ENCODE data around the gene FUT4. TPM values are rescaled to one million over a fixed set of nuclear protein-coding genes. Genes with fewer than 3 reads are reported as not detected.
A peak's percentile ranks its signal among the peaks of the same experiment; 100 is the strongest.

FUT4 gene, protein sequence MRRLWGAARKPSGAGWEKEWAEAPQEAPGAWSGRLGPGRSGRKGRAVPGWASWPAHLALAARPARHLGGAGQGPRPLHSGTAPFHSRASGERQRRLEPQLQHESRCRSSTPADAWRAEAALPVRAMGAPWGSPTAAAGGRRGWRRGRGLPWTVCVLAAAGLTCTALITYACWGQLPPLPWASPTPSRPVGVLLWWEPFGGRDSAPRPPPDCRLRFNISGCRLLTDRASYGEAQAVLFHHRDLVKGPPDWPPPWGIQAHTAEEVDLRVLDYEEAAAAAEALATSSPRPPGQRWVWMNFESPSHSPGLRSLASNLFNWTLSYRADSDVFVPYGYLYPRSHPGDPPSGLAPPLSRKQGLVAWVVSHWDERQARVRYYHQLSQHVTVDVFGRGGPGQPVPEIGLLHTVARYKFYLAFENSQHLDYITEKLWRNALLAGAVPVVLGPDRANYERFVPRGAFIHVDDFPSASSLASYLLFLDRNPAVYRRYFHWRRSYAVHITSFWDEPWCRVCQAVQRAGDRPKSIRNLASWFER
- total RNA-seq, result 1 to 10 TPM; 5.6 to 8.4 (median 7.4) TPM
- polyA plus RNA-seq, result 1 to 10 TPM; 3.5 to 9.1 (median 4.8) TPM

DNA sequence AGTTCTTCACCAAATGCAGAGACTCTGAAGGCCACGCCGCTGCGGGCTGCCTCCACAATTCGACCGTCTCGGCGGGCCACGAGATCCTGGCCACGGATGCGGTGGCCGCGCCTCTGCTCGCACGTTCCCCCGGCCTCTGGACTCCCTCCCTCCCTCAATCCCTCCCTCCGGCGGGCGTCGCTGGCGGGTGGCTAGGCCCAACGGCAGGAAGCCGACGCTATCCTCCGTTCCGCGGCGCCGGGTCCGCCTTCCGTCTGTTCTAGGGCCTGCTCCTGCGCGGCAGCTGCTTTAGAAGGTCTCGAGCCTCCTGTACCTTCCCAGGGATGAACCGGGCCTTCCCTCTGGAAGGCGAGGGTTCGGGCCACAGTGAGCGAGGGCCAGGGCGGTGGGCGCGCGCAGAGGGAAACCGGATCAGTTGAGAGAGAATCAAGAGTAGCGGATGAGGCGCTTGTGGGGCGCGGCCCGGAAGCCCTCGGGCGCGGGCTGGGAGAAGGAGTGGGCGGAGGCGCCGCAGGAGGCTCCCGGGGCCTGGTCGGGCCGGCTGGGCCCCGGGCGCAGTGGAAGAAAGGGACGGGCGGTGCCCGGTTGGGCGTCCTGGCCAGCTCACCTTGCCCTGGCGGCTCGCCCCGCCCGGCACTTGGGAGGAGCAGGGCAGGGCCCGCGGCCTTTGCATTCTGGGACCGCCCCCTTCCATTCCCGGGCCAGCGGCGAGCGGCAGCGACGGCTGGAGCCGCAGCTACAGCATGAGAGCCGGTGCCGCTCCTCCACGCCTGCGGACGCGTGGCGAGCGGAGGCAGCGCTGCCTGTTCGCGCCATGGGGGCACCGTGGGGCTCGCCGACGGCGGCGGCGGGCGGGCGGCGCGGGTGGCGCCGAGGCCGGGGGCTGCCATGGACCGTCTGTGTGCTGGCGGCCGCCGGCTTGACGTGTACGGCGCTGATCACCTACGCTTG is at the start of gene FUT4:
FUT4 (plus strand) TSS at position 227 of the 951 bp plus-strand sequence; CDS start at position 440, 213 bp downstream.
- TF ChIP-seq, protein P1, sequence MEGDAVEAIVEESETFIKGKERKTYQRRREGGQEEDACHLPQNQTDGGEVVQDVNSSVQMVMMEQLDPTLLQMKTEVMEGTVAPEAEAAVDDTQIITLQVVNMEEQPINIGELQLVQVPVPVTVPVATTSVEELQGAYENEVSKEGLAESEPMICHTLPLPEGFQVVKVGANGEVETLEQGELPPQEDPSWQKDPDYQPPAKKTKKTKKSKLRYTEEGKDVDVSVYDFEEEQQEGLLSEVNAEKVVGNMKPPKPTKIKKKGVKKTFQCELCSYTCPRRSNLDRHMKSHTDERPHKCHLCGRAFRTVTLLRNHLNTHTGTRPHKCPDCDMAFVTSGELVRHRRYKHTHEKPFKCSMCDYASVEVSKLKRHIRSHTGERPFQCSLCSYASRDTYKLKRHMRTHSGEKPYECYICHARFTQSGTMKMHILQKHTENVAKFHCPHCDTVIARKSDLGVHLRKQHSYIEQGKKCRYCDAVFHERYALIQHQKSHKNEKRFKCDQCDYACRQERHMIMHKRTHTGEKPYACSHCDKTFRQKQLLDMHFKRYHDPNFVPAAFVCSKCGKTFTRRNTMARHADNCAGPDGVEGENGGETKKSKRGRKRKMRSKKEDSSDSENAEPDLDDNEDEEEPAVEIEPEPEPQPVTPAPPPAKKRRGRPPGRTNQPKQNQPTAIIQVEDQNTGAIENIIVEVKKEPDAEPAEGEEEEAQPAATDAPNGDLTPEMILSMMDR (IDR thresholded peaks at IDR 0.05), result no peak
- no peak for TF ChIP-seq EP300 (IDR thresholded peaks at IDR 0.05)
- TF ChIP-seq POLR2AphosphoS5 (IDR thresholded peaks at IDR 0.05), result peak; percentile 72 to 84 (median 76)
- TF ChIP-seq POLR2A (IDR thresholded peaks at IDR 0.05), result peak; percentile 48 to 49
- peak within 1 kb of the TSS; percentile 92 to 98 (median 97) for H3K27ac ChIP-seq
- H3K4me1 ChIP-seq, result peaks cover 0 to 53% (median 44%) of the 10 kb centered on the region in 4 donors
- whole genome bisulfite sequencing, 2 donors, result 1% methylated on average over 109 of the region's 109 CpGs
- intact Hi-C loops (cut with DNase I), result loop anchor here (10.0 kb wide), 1 partner anchor 221 kb away; the partner anchor contains the start of gene AMOTL1
- DNase-seq, result peak; percentile 93
- no peaks in the 10 kb centered on the region for H3K27me3 ChIP-seq
- no peaks in the 10 kb centered on the region for H3K9me3 ChIP-seq
- H3K36me3 ChIP-seq, result no peaks in the 10 kb centered on the region
- peak within 1 kb of the TSS; percentile 66 to 79 (median 72) for H3K4me3 ChIP-seq

DNA sequence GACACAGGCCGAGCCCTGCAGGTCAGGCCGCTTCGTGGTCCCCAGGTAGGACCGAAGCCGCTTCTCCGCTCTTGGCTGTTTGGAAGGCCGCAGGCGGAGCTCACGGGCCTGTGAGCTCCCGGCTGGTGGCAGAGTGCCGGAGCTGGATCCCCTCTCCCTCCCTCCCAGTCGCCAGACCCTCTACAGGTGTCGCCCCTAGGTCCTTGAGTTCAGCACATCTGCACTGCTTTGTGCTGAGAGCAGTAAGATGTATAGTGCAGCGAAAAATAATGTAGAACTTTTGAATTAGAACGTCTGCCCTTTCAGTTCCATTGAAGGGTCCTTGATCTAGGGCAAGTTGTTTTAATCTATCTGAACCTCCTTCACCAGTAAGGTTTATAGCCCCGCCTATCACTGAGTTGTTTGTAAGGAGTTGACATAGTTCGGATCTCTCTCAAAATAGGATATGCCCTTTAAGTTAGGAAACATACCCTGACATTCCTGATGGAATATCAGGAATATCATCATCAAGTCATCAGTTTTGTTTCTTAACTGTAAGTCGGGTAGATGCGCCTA is 49.5 kb upstream of the FUT4 start:
- Histone ChIP-seq H3K36me3 (peaks cover 0 to 44% (median 15%) of the 10 kb centered on the region in 4 donors), H3K4me3 (peak overlapping the region; percentile 72 to 92 (median 82)), H3K27ac (peak overlapping the region; percentile 82 to 88 (median 86)), H3K27me3 (no peaks in the 10 kb centered on the region), H3K9me3 (no peaks in the 10 kb centered on the region), H3K4me1 (peaks cover 0 to 30% (median 28%) of the 10 kb centered on the region in 4 donors)
- TF ChIP-seq EP300 (IDR thresholded peaks at IDR 0.05) (no peak), POLR2AphosphoS5 (IDR thresholded peaks at IDR 0.05) (no peak)
- WGBS, 2 donors, result 3 to 5% methylated on average over 19 of the region's 19 CpGs
- intact Hi-C loops (cut with DNase I), result loop anchor here (5.0 to 10.0 kb wide), 3 partner anchors 319 to 752 kb away; partner anchors contain the start of genes C11orf54, PANX1 and TAF1D
- no peak for DNase-seq

DNA sequence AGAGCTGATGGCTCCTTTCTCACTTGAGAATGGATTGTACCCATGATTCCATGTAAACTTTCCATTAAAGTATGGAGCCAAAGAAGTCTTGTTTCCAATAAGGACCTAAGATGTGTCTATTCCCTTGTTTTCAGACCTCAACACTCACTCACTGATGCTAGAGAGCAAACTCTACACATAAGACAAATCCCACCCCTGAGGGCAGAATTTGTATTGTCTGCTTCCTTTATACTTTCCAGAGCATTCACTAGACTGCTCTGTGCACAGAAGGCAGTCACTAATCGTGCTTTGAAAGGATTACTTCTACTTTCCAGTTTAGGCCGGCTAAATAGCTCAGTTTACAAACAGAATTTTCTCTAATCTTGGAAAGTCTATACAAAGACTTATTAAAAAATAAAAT is 43.5 kb upstream of the FUT4 start:
- Histone ChIP-seq H3K4me3 (no peak overlapping the region), H3K36me3 (peaks cover 0 to 57% (median 19%) of the 10 kb centered on the region in 4 donors), H3K4me1 (peaks cover 0 to 6% (median 4%) of the 10 kb centered on the region in 4 donors), H3K27me3 (no peaks in the 10 kb centered on the region), H3K27ac (no peak overlapping the region), H3K9me3 (no peaks in the 10 kb centered on the region)
- DNase-seq, result no peak
- intact Hi-C loops (cut with DNase I), result loop anchor here (5.0 kb wide), 1 partner anchor 603 kb away; no protein-coding TSS in a partner anchor
- 80 to 88% methylated on average over 2 of the region's 2 CpGs for WGBS, 2 donors
- TF ChIP-seq POLR2A (IDR thresholded peaks at IDR 0.05) (no peak), POLR2AphosphoS5 (IDR thresholded peaks at IDR 0.05) (no peak), EP300 (IDR thresholded peaks at IDR 0.05) (no peak)
- TF ChIP-seq, protein P1 (IDR thresholded peaks at IDR 0.05), result no peak

DNA sequence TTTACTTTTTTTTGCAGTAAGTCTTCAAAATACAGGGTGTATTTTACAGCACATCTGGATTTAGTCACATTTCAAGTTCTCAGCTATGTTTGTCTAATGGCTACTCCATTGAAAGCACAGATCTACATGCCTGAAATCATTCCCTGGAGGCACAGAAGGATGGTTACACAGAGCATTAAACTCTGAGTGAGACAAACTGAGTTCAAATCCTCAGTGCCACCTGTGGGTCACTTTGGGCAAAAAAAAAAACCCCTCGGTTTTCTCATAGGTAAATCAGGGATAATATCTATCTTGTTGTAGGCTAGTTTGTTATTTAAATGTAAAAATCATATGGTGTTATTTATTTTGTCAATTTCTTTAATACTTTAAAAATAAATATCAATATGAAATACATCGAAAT is 42.2 kb upstream of the FUT4 start:
- H3K36me3 ChIP-seq, result peaks cover 0 to 54% (median 19%) of the 10 kb centered on the region in 4 donors
- H3K27ac ChIP-seq, result no peak overlapping the region
- no peak for DNase-seq
- no peaks in the 10 kb centered on the region for H3K4me1 ChIP-seq
- H3K9me3 ChIP-seq, result no peaks in the 10 kb centered on the region
- intact Hi-C loops (cut with DNase I), result loop anchor here (5.0 kb wide), 1 partner anchor 604 kb away; no protein-coding TSS in a partner anchor
- WGBS, 2 donors, result 72 to 83% methylated on average over 2 of the region's 2 CpGs
- TF ChIP-seq, protein P1 (IDR thresholded peaks at IDR 0.05), result no peak
- TF ChIP-seq POLR2A (IDR thresholded peaks at IDR 0.05) (no peak), EP300 (IDR thresholded peaks at IDR 0.05) (no peak), POLR2AphosphoS5 (IDR thresholded peaks at IDR 0.05) (no peak)
- H3K27me3 ChIP-seq, result no peaks in the 10 kb centered on the region
- no peak overlapping the region for H3K4me3 ChIP-seq

All from sigmoid colon (tissue), 7 donors.